Esophagus squamous epithelium (tissue), 4 donors: ENCODE results near the gene SUPT6H.

Experiments used
- POLR2A ChIP-seq, 4 donors: fragments of 450-650 bp; IDR thresholded peaks; one replicate each; pipeline ENCODE4 v1.6.1; 2017; ENCODE audit warnings: antibody characterized with exemption in 4 of 4, mild to moderate bottlenecking in 4 of 4, moderate library complexity in 3 of 4
- TF ChIP-seq, protein P1 (sequence below), 6 experiments: fragments of 450-650 bp in 4 of 6; fragments of 200-600 bp in 2 of 6; sonication (generic) in 2 of 6; IDR thresholded peaks; one replicate each; pipeline ENCODE4 v1.5.1; 2016 to 2019; ENCODE audit warnings: antibody characterized with exemption in 6 of 6, mild to moderate bottlenecking in 4 of 6, moderate library complexity in 4 of 6

- TF ChIP-seq, protein P1, sequence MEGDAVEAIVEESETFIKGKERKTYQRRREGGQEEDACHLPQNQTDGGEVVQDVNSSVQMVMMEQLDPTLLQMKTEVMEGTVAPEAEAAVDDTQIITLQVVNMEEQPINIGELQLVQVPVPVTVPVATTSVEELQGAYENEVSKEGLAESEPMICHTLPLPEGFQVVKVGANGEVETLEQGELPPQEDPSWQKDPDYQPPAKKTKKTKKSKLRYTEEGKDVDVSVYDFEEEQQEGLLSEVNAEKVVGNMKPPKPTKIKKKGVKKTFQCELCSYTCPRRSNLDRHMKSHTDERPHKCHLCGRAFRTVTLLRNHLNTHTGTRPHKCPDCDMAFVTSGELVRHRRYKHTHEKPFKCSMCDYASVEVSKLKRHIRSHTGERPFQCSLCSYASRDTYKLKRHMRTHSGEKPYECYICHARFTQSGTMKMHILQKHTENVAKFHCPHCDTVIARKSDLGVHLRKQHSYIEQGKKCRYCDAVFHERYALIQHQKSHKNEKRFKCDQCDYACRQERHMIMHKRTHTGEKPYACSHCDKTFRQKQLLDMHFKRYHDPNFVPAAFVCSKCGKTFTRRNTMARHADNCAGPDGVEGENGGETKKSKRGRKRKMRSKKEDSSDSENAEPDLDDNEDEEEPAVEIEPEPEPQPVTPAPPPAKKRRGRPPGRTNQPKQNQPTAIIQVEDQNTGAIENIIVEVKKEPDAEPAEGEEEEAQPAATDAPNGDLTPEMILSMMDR (IDR thresholded peaks at IDR 0.05), result no peak
- TF ChIP-seq POLR2A (IDR thresholded peaks at IDR 0.05), result no peak
These were observed 50.2 kb downstream of the SUPT6H start for GRCh38 chr17:28712032-28712704.
